Activated naive CD4-positive, alpha-beta T cell (primary cell): Measurements from ENCODE around the gene DNM1.

Source experiments
- DNase-seq, 4 experiments: peaks; one replicate each; lab custom pipeline; 2025; lab: John Stamatoyannopoulos, UW

DNM1 gene

GRCh38 chr9:128205296-128205944, 2.2 kb downstream of the DNM1 start:
- no peak for DNase-seq

GRCh38 chr9:128206484-128206883, 3.3 kb downstream of the DNM1 start:
- DNase-seq: no peak

DNA sequence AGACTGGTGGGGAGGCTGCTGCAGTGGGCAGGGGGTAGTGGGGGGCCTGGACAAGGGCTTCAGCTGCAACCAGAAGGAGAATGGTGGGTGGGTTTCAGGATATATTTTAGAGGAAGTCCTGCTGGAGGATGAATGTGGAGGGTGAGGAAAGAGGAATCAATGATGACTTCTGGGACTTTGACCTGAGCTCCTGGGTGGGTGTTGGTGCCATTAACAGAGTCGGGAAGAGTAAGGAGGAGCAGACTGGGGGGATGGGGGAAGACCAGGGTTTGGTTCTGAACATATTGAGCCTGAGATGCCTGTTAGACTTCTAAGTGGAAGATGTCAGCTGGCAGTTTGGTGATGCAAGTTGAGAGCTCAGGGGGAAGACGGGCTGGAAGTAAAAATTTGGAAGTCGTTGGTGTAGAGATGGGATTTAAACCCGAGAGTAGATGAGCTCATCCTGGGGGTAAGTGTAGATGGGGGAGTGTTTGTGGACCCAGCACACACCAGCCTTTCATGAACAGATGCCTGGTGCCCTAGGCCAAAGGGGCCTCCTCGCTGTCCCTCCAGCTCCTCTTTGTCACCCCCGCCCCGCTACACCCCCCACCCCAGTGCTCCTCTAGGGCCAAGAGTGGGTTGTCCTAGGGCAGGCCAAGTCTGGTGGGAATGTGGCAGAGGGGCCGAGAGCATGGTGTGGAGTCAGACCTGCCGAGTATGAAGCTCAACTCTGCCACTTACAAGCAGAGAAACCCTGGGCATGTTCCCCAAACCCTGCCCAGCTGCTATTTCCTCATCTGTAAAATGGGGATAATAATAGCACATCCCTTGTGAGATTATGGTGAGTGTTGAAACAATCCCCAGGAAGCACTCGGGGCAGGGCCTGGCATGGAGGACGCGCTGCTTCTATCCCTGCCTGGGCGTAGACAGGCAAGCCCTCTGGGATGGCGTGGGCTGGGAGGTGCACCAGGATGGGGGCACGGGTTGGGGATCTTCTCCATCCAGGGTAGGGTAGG, 4.0 kb downstream of the DNM1 start:
- no peak for DNase-seq

GRCh38 chr9:128208386-128208785, 5.2 kb downstream of the DNM1 start:
- DNase-seq: no peak

GRCh38 chr9:128208946-128209669, 5.9 kb downstream of the DNM1 start:
- DNase-seq: no peak

GRCh38 chr9:128211186-128211980, 8.2 kb downstream of the DNM1 start:
- DNase-seq: no peak

DNA sequence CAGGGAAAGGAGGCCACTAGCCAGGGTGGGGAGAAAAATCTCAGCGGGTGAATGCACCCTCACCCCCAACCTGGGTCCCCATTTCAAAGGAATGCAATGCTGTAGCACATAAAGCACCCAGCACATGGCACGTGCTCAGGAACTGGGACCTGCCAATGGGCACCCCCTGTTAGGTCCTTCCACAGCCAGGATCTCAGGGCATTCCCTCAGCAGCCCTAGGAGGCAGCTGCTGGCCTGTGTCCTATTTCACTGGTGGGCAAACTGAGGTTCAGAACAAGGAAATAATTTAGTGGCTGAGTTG, 8.8 kb downstream of the DNM1 start:
- DNase-seq: no peak

GRCh38 chr9:128213746-128214497, 10.7 kb downstream of the DNM1 start:
- no peak for DNase-seq

DNA sequence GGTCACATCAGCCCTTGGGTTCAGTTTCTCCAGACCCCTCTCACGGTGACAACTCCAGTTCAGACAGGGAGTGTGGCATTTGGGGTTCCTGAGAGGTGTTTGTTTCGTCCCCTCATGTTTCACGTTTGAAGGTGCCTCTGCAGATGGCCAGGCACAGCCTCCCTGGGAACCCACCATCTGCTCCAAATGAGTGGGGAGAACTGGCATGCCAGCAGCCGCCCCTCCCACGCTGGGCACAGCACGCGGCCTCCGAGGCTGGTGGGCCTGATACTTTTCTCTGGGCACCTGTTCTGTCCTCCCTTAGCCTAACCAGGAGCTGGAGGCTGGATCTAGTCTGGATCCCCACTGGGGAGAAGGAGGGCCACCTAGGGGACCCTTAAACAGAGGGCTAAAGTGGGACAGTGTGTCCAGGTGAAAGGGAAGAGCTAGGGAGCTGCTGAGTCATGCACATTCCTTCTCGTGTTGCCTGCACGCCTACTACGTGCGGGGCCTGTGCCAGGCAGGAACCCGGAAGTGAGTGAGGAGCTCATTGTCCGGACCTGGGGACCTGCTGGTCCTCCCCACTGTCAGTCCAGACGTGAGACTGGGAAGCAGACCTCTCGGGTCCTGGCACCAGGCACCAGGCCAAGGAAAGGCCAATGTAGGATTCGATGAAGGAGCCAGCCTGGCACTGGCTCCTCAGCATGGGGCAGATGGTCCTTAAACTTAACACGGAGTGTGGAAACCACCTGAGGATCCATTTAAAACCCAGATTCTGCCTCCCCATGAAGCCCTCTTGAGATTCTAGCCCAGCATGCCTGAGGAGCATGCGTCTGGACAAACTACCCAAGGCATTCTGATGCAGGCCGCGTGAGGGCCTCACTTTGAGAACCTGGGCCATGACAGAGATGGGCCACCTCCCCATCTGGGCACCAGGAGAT, 11.7 kb downstream of the DNM1 start:
- DNase-seq: no peak

- no peak for DNase-seq
These were observed 12.6 kb downstream of the DNM1 start for GRCh38 chr9:128215491-128216409.

GRCh38 chr9:128216781-128217553, 13.8 kb downstream of the DNM1 start:
- DNase-seq: no peak

- DNase-seq: no peak
These were observed 15.0 kb downstream of the DNM1 start for GRCh38 chr9:128218172-128218517.

- DNase-seq: peak; percentile 60 to 87 (median 75)
These were observed 15.6 kb downstream of the DNM1 start for GRCh38 chr9:128218518-128219389.

- no peak for DNase-seq
These were observed 16.7 kb downstream of the DNM1 start for GRCh38 chr9:128219831-128220230.

DNA sequence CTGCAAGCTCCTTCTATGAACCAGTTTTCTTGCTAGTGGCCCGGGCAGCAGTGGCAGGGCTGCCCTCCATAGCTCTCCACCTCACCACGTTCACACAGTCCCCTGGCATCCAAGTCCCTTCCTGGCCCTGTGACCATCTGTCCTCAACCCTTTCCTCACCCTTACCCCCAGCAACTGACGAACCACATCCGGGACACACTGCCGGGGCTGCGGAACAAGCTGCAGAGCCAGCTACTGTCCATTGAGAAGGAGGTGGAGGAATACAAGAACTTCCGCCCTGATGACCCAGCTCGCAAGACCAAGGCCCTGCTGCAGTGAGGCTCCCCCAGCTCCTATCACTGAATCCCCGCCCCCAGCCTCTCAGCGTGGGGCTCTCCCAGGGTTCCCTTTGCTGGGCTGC, 18.8 kb downstream of the DNM1 start:
- no peak for DNase-seq

GRCh38 chr9:128222880-128223670, 19.9 kb downstream of the DNM1 start:
- no peak for DNase-seq
